Neural progenitor cell (in vitro differentiated cells): ENCODE measurements around the gene PLB1. TPM values are rescaled to one million over a fixed set of nuclear protein-coding genes. Genes with fewer than 3 reads are reported as not detected.

Experiments used
- DNase-seq: peaks from one replicate; pipeline ENCODE4 v3.0.0-alpha.2; 2016; ENCODE audit warnings: low spot score
- H2AFZ ChIP-seq: fragments of 200-600 bp; sonication (generic); replicated peaks from 2 replicates; pipeline ENCODE4 v1.6.1; 2016; ENCODE audit warnings: antibody characterized with exemption
- H3F3A ChIP-seq: fragments of 200-600 bp; sonication (generic); 2 replicates; pipeline ENCODE4 v1.6.1; 2016; ENCODE audit warnings: antibody characterized with exemption, low read depth
- H3K27ac ChIP-seq: fragments of 200-600 bp; sonication (generic); 2 replicates; pipeline ENCODE4 v1.5.1; 2016; ENCODE audit warnings: mild to moderate bottlenecking
- H3K27me3 ChIP-seq: fragments of 200-600 bp; sonication (generic); 2 replicates; pipeline ENCODE4 v1.6.1; 2016; ENCODE audit warnings: mild to moderate bottlenecking, moderate library complexity
- H3K36me3 ChIP-seq: fragments of 200-600 bp; sonication (generic); 2 replicates; pipeline ENCODE4 v1.5.1; 2016
- H3K4me1 ChIP-seq: fragments of 200-600 bp; sonication (generic); 2 replicates; pipeline ENCODE4 v1.6.1; 2016; ENCODE audit warnings: mixed run types
- H3K4me2 ChIP-seq: fragments of 200-600 bp; sonication (generic); 2 replicates; pipeline ENCODE4 v1.6.1; 2016
- H3K4me3 ChIP-seq: fragments of 200-600 bp; sonication (generic); 2 replicates; pipeline ENCODE4 v1.5.1; 2016
- H3K79me2 ChIP-seq: fragments of 200-600 bp; sonication (generic); 2 replicates; pipeline ENCODE4 v1.6.1; 2016; ENCODE audit warnings: low read depth
- H3K9ac ChIP-seq: fragments of 200-600 bp; sonication (generic); 2 replicates; pipeline ENCODE4 v1.6.1; 2016
- H3K9me3 ChIP-seq: fragments of 200-600 bp; sonication (generic); 2 replicates; pipeline ENCODE4 v1.5.1; 2016; ENCODE audit warnings: low read depth
- H4K20me1 ChIP-seq: fragments of 200-600 bp; sonication (generic); 2 replicates; pipeline ENCODE4 v1.6.1; 2016; ENCODE audit warnings: low read depth
- H3K27ac Mint-ChIP-seq: 3 replicates; pipeline ENCODE4 v1.8.0; 2021; ENCODE audit warnings: mixed read lengths
- H3K27me3 Mint-ChIP-seq: 2 replicates; pipeline ENCODE4 v1.8.0; 2022; ENCODE audit warnings: low read depth, mild to moderate bottlenecking, inconsistent platforms, moderate library complexity, mixed read lengths; ENCODE audit not compliant: insufficient read depth
- H3K36me3 Mint-ChIP-seq: 3 replicates; pipeline ENCODE4 v1.8.0; 2021; ENCODE audit warnings: mixed read lengths
- H3K4me1 Mint-ChIP-seq: 3 replicates; pipeline ENCODE4 v1.8.0; 2021; ENCODE audit warnings: mixed read lengths
- H3K4me3 Mint-ChIP-seq: 3 replicates; pipeline ENCODE4 v1.8.0; 2021; ENCODE audit warnings: mild to moderate bottlenecking, moderate library complexity, mixed read lengths
- H3K9me3 Mint-ChIP-seq: 3 replicates; pipeline ENCODE4 v1.8.0; 2020; ENCODE audit warnings: mixed read lengths
- EZH2 ChIP-seq: fragments of 200-600 bp; sonication (generic); IDR thresholded peaks from 2 replicates; pipeline ENCODE4 v1.6.1; 2017; ENCODE audit warnings: antibody characterized with exemption, mild to moderate bottlenecking, moderate library complexity
- EZH2phosphoT487 ChIP-seq: fragments of 200-600 bp; sonication (generic); IDR thresholded peaks from 2 replicates; pipeline ENCODE4 v1.6.1; 2017; ENCODE audit warnings: antibody characterized with exemption
- total RNA-seq: library from RNA; depleted of rRNA; stranded (reverse); fragments of >200 nt; gene quantifications from 2 replicates; pipeline ENCODE4 v1.2.3, GENCODE V29; 2015; ENCODE audit warnings: low replicate concordance
- TF ChIP-seq, protein P1 (sequence below): fragments of 200-600 bp; sonication (generic); IDR thresholded peaks from 2 replicates; pipeline ENCODE4 v1.5.1; 2017; ENCODE audit warnings: antibody characterized with exemption, mild to moderate bottlenecking

Gene PLB1
- total RNA-seq, 1 donor from 2014 or later, result not detected

GRCh38 chr2:28544036-28544346 lies 48.1 kb downstream of the PLB1 start:
- H3K4me3 ChIP-seq, result no peak overlapping the region
- no peak overlapping the region for H3K9ac ChIP-seq
- DNase-seq, result no peak
- H3K4me2 ChIP-seq, result peak overlapping the region; percentile 70
- peak overlapping the region; percentile 19 for H3K27ac Mint-ChIP-seq
- H3K27me3 Mint-ChIP-seq, result peaks cover 19% of the 10 kb centered on the region
- H3K9me3 Mint-ChIP-seq, result peaks cover 3% of the 10 kb centered on the region
- TF ChIP-seq, protein P1, sequence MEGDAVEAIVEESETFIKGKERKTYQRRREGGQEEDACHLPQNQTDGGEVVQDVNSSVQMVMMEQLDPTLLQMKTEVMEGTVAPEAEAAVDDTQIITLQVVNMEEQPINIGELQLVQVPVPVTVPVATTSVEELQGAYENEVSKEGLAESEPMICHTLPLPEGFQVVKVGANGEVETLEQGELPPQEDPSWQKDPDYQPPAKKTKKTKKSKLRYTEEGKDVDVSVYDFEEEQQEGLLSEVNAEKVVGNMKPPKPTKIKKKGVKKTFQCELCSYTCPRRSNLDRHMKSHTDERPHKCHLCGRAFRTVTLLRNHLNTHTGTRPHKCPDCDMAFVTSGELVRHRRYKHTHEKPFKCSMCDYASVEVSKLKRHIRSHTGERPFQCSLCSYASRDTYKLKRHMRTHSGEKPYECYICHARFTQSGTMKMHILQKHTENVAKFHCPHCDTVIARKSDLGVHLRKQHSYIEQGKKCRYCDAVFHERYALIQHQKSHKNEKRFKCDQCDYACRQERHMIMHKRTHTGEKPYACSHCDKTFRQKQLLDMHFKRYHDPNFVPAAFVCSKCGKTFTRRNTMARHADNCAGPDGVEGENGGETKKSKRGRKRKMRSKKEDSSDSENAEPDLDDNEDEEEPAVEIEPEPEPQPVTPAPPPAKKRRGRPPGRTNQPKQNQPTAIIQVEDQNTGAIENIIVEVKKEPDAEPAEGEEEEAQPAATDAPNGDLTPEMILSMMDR, result no peak
- TF ChIP-seq EZH2phosphoT487 (no peak), EZH2 (no peak)
- peaks cover 19% of the 10 kb centered on the region for H4K20me1 ChIP-seq
- H3K36me3 ChIP-seq, result no peaks in the 10 kb centered on the region
- peaks cover 17% of the 10 kb centered on the region for H3K27me3 ChIP-seq
- H3K4me1 Mint-ChIP-seq, result peaks cover 36% of the 10 kb centered on the region
- no peaks in the 10 kb centered on the region for H3K79me2 ChIP-seq
- peaks cover 10% of the 10 kb centered on the region for H3F3A ChIP-seq
- no peaks in the 10 kb centered on the region for H3K9me3 ChIP-seq
- H3K36me3 Mint-ChIP-seq, result no peaks in the 10 kb centered on the region
- H2AFZ ChIP-seq, result no peak overlapping the region
- peaks cover 23% of the 10 kb centered on the region for H3K4me1 ChIP-seq
- peak overlapping the region; percentile 7 for H3K4me3 Mint-ChIP-seq
- no peak overlapping the region for H3K27ac ChIP-seq

DNA sequence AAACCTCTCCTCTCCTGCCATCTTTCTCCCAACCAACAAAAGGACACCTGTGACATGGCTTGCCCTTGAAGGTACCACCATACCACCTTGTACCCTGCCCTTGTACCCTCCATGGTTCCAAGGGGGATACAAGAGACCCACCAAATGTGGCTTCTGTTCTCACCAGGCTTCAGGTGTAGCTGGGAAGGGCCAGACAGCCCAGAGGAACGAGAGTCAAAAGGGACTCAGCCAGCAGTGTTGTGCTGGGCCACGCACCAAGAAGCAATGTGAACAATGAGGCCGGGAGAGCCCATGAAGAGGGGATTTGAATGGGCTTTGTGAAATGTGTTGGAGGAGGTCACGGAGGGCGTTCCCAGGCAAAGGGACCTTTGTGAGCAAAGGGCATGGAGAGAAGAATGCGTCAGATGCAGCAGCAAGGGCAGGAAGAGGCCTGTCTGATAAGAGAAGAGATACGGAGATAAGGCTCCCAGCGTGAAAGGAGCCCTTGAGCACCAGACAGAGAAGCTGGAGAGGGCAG lies 48.6 kb downstream of the PLB1 start:
- no peaks in the 10 kb centered on the region for H3K36me3 ChIP-seq
- Mint-ChIP-seq H3K4me1 (peaks cover 36% of the 10 kb centered on the region), H3K36me3 (no peaks in the 10 kb centered on the region), H3K4me3 (peak overlapping the region; percentile 11), H3K27me3 (peaks cover 19% of the 10 kb centered on the region), H3K9me3 (peaks cover 3% of the 10 kb centered on the region), H3K27ac (peak overlapping the region; percentile 19)
- H3F3A ChIP-seq, result peaks cover 10% of the 10 kb centered on the region
- peaks cover 23% of the 10 kb centered on the region for H3K4me1 ChIP-seq
- H3K9ac ChIP-seq, result no peak overlapping the region
- DNase-seq, result peak; percentile 90
- no peak overlapping the region for H3K4me3 ChIP-seq
- H3K27ac ChIP-seq, result no peak overlapping the region
- H3K79me2 ChIP-seq, result no peaks in the 10 kb centered on the region
- peaks cover 17% of the 10 kb centered on the region for H3K27me3 ChIP-seq
- peak overlapping the region; percentile 70 for H3K4me2 ChIP-seq
- no peak overlapping the region for H2AFZ ChIP-seq
- TF ChIP-seq, protein P1, result no peak
- no peak for TF ChIP-seq EZH2
- TF ChIP-seq EZH2phosphoT487, result no peak
- no peaks in the 10 kb centered on the region for H3K9me3 ChIP-seq
- H4K20me1 ChIP-seq, result peaks cover 19% of the 10 kb centered on the region

DNA sequence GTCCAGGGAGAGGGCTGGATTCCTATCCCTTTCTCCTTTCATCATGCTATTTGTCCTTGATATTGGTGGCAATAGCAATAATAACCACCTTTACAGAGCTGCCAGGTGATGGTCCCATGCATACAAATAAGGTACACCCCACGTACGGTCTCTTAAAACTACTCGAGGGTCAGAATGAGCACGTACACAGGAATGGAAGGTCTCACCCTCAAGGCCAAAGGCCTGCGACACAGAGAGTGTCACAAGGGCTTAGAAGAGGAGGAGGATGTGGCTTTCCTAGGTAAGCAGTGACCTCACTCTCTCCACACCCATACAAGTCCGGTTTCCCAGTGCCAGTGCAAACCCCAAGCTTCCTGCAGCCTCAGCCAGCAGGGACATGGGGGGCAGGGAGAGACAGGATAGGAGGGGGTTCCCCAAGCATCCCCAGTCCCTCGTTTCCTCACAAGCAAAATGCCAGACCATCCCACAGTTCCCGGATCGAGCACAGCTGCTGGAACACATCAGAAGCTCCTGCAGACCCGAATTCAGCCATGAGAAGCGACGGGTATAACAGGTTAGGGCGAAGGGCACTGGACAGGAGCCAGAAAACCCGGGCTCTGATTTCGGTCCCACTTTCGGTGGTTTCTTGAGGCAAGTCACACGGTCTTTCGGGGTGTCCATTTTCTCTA lies 49.2 kb downstream of the PLB1 start:
- Histone ChIP-seq H3K79me2 (no peaks in the 10 kb centered on the region), H3K27me3 (peaks cover 17% of the 10 kb centered on the region), H4K20me1 (peaks cover 19% of the 10 kb centered on the region), H3K36me3 (no peaks in the 10 kb centered on the region), H3K4me1 (peaks cover 23% of the 10 kb centered on the region), H3K4me2 (peak overlapping the region; percentile 70), H3K4me3 (no peak overlapping the region), H3K27ac (no peak overlapping the region), H3F3A (peaks cover 10% of the 10 kb centered on the region), H3K9me3 (no peaks in the 10 kb centered on the region), H2AFZ (no peak overlapping the region), H3K9ac (no peak overlapping the region)
- Mint-ChIP-seq H3K4me1 (peaks cover 36% of the 10 kb centered on the region), H3K4me3 (no peak overlapping the region), H3K36me3 (no peaks in the 10 kb centered on the region), H3K27ac (peak overlapping the region; percentile 19), H3K27me3 (peaks cover 19% of the 10 kb centered on the region), H3K9me3 (peaks cover 3% of the 10 kb centered on the region)
- no peak for DNase-seq
- TF ChIP-seq EZH2phosphoT487 (no peak), EZH2 (no peak)

DNA sequence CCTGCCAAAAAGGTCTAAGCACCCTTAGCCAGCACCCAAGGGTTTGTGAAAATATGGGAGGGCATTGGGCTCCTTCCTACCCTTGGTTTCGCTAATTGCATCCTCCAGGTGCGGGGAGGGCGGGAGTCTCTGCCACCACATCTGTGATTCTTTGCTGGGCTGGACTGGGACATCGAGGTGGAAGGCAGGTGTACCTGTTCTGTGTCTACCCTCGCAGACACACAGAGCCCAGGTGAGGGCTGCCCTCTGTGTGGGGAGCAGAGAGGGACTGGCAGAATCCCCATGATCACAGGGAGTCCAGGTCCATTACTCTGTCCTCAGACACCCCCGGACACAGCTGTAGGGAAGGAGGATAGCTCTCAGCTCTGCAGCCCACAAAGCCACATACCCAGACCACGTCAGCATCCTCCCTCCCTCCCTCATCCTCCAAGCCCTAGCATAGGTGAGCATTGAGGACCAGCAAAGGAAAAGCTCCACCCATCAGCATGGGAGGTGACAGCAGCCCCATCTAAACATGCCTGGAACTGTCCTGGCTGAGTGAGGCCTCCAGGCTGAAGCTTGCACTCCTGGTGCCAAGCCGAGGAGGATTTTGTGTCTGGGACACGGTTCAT lies 49.8 kb downstream of the PLB1 start:
- H3K9me3 Mint-ChIP-seq, result peaks cover 3% of the 10 kb centered on the region
- H3K27ac Mint-ChIP-seq, result no peak overlapping the region
- no peak overlapping the region for H3K27ac ChIP-seq
- TF ChIP-seq EZH2, result no peak
- no peaks in the 10 kb centered on the region for H3K79me2 ChIP-seq
- peaks cover 36% of the 10 kb centered on the region for H3K4me1 Mint-ChIP-seq
- no peaks in the 10 kb centered on the region for H3K9me3 ChIP-seq
- H3K36me3 Mint-ChIP-seq, result no peaks in the 10 kb centered on the region
- peaks cover 19% of the 10 kb centered on the region for H3K27me3 Mint-ChIP-seq
- H3K27me3 ChIP-seq, result peaks cover 17% of the 10 kb centered on the region
- peaks cover 10% of the 10 kb centered on the region for H3F3A ChIP-seq
- no peak overlapping the region for H2AFZ ChIP-seq
- no peaks in the 10 kb centered on the region for H3K36me3 ChIP-seq
- no peak overlapping the region for H3K4me3 ChIP-seq
- H4K20me1 ChIP-seq, result peaks cover 19% of the 10 kb centered on the region
- no peak overlapping the region for H3K4me3 Mint-ChIP-seq
- H3K9ac ChIP-seq, result no peak overlapping the region
- DNase-seq, result no peak
- H3K4me2 ChIP-seq, result no peak overlapping the region
- peaks cover 23% of the 10 kb centered on the region for H3K4me1 ChIP-seq
